SU-DHL-6 (cell line): ENCODE results near the gene SMYD1.

Experiments used
- EZH2phosphoT487 ChIP-seq: fragments of 200-600 bp; sonication (generic), shearing (Covaris generic); conservative IDR thresholded peaks from 2 replicates; pipeline ENCODE4 v1.6.1; 2018; ENCODE audit warnings: mild to moderate bottlenecking, antibody characterized with exemption, low read length, moderate library complexity, mixed read lengths
- TF ChIP-seq, protein P1 (sequence below): fragments of 200-600 bp; sonication (generic); IDR thresholded peaks from one replicate; pipeline ENCODE4 v1.5.1; 2017; ENCODE audit warnings: antibody characterized with exemption, mild to moderate bottlenecking, low read length, moderate library complexity; ENCODE audit not compliant: insufficient read depth, poor library complexity, severe bottlenecking

DNA sequence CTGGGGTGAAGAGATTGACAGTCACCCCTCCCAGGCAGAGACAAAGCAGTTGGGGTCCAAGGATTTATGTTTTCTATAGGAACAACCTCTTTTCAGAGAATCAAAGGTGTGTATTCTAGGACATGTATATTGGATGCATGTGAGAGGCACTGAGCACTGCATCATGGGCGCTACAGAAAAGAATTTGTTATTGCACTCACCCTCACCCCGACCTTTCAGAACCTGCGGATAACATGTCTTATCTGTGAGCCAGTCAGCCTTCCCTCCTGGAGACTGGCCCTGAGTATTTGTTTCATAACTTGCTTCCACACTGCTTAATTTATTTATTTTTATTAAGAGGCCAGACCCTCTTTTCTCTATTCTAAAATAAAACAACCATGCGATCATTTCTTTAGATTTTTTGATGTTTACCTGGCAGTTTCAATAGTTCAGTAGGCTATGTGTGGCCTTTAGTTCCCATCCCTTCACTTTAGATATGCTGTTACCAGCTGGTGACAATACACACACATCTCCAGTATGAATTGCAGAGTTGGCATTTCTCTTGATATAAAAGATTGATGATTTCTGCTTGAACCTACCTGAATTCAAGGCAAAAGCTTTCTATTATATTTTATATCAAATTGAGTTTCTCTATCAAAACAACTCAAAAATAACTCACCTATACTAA lies 30.4 kb downstream of the SMYD1 start:
- TF ChIP-seq, protein P1, sequence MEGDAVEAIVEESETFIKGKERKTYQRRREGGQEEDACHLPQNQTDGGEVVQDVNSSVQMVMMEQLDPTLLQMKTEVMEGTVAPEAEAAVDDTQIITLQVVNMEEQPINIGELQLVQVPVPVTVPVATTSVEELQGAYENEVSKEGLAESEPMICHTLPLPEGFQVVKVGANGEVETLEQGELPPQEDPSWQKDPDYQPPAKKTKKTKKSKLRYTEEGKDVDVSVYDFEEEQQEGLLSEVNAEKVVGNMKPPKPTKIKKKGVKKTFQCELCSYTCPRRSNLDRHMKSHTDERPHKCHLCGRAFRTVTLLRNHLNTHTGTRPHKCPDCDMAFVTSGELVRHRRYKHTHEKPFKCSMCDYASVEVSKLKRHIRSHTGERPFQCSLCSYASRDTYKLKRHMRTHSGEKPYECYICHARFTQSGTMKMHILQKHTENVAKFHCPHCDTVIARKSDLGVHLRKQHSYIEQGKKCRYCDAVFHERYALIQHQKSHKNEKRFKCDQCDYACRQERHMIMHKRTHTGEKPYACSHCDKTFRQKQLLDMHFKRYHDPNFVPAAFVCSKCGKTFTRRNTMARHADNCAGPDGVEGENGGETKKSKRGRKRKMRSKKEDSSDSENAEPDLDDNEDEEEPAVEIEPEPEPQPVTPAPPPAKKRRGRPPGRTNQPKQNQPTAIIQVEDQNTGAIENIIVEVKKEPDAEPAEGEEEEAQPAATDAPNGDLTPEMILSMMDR = no peak
- TF ChIP-seq EZH2phosphoT487 = no peak
